Subcutaneous abdominal adipose tissue (tissue), 5 donors: ENCODE measurements around the gene PPP1R1C.
"Not testable (repeated sequence)": the region's sequence is repeated elsewhere in the genome, so short reads cannot be mapped to it uniquely, and the experiment has no call there.

ENCODE experiments used
- H3K27ac ChIP-seq: one replicate; pipeline ENCODE4 v1.7.0; 2013; ENCODE audit warnings: low read depth, mild to moderate bottlenecking, inconsistent platforms, low read length, moderate library complexity
- H3K27me3 ChIP-seq, 5 donors: one replicate each; pipeline ENCODE4 v1.7.0; 2013; ENCODE audit warnings: low read length in 5 of 5, inconsistent platforms in 1 of 5; ENCODE audit not compliant: control insufficient read depth in 5 of 5, insufficient read depth in 4 of 5
- H3K36me3 ChIP-seq, 5 donors: one replicate each; pipeline ENCODE4 v1.7.0; 2013; ENCODE audit warnings: low read length in 5 of 5; ENCODE audit not compliant: control insufficient read depth in 5 of 5, insufficient read depth in 5 of 5
- H3K4me1 ChIP-seq, 5 donors: one replicate each; pipeline ENCODE4 v1.7.0; 2013; ENCODE audit warnings: low read length in 5 of 5, mild to moderate bottlenecking in 3 of 5, moderate library complexity in 1 of 5; ENCODE audit not compliant: control insufficient read depth in 5 of 5, insufficient read depth in 5 of 5
- H3K4me3 ChIP-seq, 5 donors: one replicate each; pipeline ENCODE4 v1.7.0; 2013; ENCODE audit warnings: low read length in 5 of 5, low read depth in 1 of 5
- H3K9ac ChIP-seq, 5 donors: one replicate each; pipeline ENCODE4 v1.7.0; 2013; ENCODE audit warnings: low read length in 5 of 5, mild to moderate bottlenecking in 4 of 5, moderate library complexity in 3 of 5
- H3K9me3 ChIP-seq, 5 donors: one replicate each; pipeline ENCODE4 v1.7.0; 2013; ENCODE audit warnings: low read length in 5 of 5; ENCODE audit not compliant: control insufficient read depth in 5 of 5
- donor health status: healthy.
- donor health status: healthy.
- donor health status: healthy.
- donor health status: healthy.
- donor health status: healthy.

PPP1R1C gene

GRCh38 chr2:181952404-181953226, 33.0 kb upstream of the PPP1R1C start:
- no peaks in the 10 kb centered on the region for H3K36me3 ChIP-seq
- no peak overlapping the region for H3K4me3 ChIP-seq
- no peak overlapping the region for H3K9ac ChIP-seq
- H3K27me3 ChIP-seq: no peaks in the 10 kb centered on the region
- peaks cover 0 to 4% (median 2%) of the 10 kb centered on the region in 5 donors for H3K4me1 ChIP-seq
- no peak overlapping the region for H3K27ac ChIP-seq
- no peaks in the 10 kb centered on the region for H3K9me3 ChIP-seq

- H3K27ac ChIP-seq: no peak overlapping the region
Observed at GRCh38 chr2:181953881-181954537, 31.6 kb upstream of the PPP1R1C start.

GRCh38 chr2:181954538-181954883, 31.1 kb upstream of the PPP1R1C start:
- no peak overlapping the region for H3K27ac ChIP-seq
- peak overlapping the region in 1 of 5 donors; percentile 42 for H3K4me3 ChIP-seq
- no peak overlapping the region for H3K9ac ChIP-seq

More at GRCh38 chr2:181953881-181954537, 31.6 kb upstream of the PPP1R1C start:
- Histone ChIP-seq H3K4me1 (peaks cover 0 to 4% (median 2%) of the 10 kb centered on the region in 5 donors), H3K9ac (no peak overlapping the region), H3K9me3 (no peaks in the 10 kb centered on the region), H3K36me3 (no peaks in the 10 kb centered on the region), H3K27me3 (no peaks in the 10 kb centered on the region), H3K4me3 (peak overlapping the region in 2 of 5 donors; percentile 4 to 42)

GRCh38 chr2:181955010-181955409, 30.6 kb upstream of the PPP1R1C start:
- no peak overlapping the region for H3K9ac ChIP-seq
- no peak overlapping the region for H3K27ac ChIP-seq
- H3K27me3 ChIP-seq: no peaks in the 10 kb centered on the region
- peaks cover 0 to 4% (median 2%) of the 10 kb centered on the region in 5 donors for H3K4me1 ChIP-seq
- no peak overlapping the region for H3K4me3 ChIP-seq
- no peaks in the 10 kb centered on the region for H3K36me3 ChIP-seq
- H3K9me3 ChIP-seq: no peaks in the 10 kb centered on the region

More at GRCh38 chr2:181954538-181954883, 31.1 kb upstream of the PPP1R1C start:
- Histone ChIP-seq H3K27me3 (no peaks in the 10 kb centered on the region), H3K4me1 (peaks cover 0 to 4% (median 2%) of the 10 kb centered on the region in 5 donors), H3K36me3 (no peaks in the 10 kb centered on the region), H3K9me3 (no peaks in the 10 kb centered on the region)

- not testable (repeated sequence) for H3K9ac ChIP-seq, H3K4me1 ChIP-seq, H3K4me3 ChIP-seq, H3K9me3 ChIP-seq, H3K27ac ChIP-seq, H3K27me3 ChIP-seq, H3K36me3 ChIP-seq
Observed at GRCh38 chr2:181955866-181956265, 29.8 kb upstream of the PPP1R1C start.

- H3K27me3 ChIP-seq: no peaks in the 10 kb centered on the region
- H3K9ac ChIP-seq: no peak overlapping the region
- H3K9me3 ChIP-seq: no peaks in the 10 kb centered on the region
- no peak overlapping the region for H3K27ac ChIP-seq
- H3K36me3 ChIP-seq: no peaks in the 10 kb centered on the region
- peaks cover 0 to 4% (median 2%) of the 10 kb centered on the region in 5 donors for H3K4me1 ChIP-seq
- H3K4me3 ChIP-seq: no peak overlapping the region
Observed at GRCh38 chr2:181957668-181958067, 28.0 kb upstream of the PPP1R1C start.

- H3K9me3 ChIP-seq: no peaks in the 10 kb centered on the region
- H3K36me3 ChIP-seq: no peaks in the 10 kb centered on the region
- H3K27me3 ChIP-seq: no peaks in the 10 kb centered on the region
- H3K4me1 ChIP-seq: peaks cover 0 to 3% (median 2%) of the 10 kb centered on the region in 5 donors
- no peak overlapping the region for H3K9ac ChIP-seq
- no peak overlapping the region for H3K4me3 ChIP-seq
- no peak overlapping the region for H3K27ac ChIP-seq
Observed at GRCh38 chr2:181958726-181959125, 26.9 kb upstream of the PPP1R1C start.

- Histone ChIP-seq H3K4me3 (no peak overlapping the region), H3K27ac (no peak overlapping the region), H3K9ac (no peak overlapping the region), H3K4me1 (peaks cover 0 to under 1% (median 0%) of the 10 kb centered on the region in 5 donors), H3K9me3 (no peaks in the 10 kb centered on the region), H3K36me3 (no peaks in the 10 kb centered on the region), H3K27me3 (no peaks in the 10 kb centered on the region)
Observed at GRCh38 chr2:181959508-181959907, 26.1 kb upstream of the PPP1R1C start.

GRCh38 chr2:181961167-181961566, 24.5 kb upstream of the PPP1R1C start:
- not testable (repeated sequence) for H3K4me1 ChIP-seq, H3K36me3 ChIP-seq, H3K9me3 ChIP-seq, H3K27me3 ChIP-seq, H3K27ac ChIP-seq, H3K4me3 ChIP-seq, H3K9ac ChIP-seq

GRCh38 chr2:181962142-181962541, 23.5 kb upstream of the PPP1R1C start:
- H3K9me3 ChIP-seq: peaks cover 0 to 3% (median 0%) of the 10 kb centered on the region in 5 donors
- no peak overlapping the region for H3K9ac ChIP-seq
- no peaks in the 10 kb centered on the region for H3K36me3 ChIP-seq
- no peak overlapping the region for H3K27ac ChIP-seq
- H3K4me1 ChIP-seq: no peaks in the 10 kb centered on the region
- no peak overlapping the region for H3K4me3 ChIP-seq
- no peaks in the 10 kb centered on the region for H3K27me3 ChIP-seq
